Osteocyte (in vitro differentiated cells): Measurements from ENCODE around the gene SUPT4H1. TPM values are rescaled to one million over a fixed set of nuclear protein-coding genes. Genes with fewer than 3 reads are reported as not detected.

Source experiments
- DNase-seq: peaks from one replicate; pipeline ENCODE4 v3.0.0; 2021; ENCODE audit warnings: mixed read lengths; ENCODE audit not compliant: unreplicated experiment; ENCODE audit errors: extremely low spot score
- H3K27ac Mint-ChIP-seq: one replicate; pipeline ENCODE4 v1.8.0; 2021; ENCODE audit warnings: mild to moderate bottlenecking, mixed read lengths; ENCODE audit not compliant: unreplicated experiment
- H3K27me3 Mint-ChIP-seq: one replicate; pipeline ENCODE4 v1.8.0; 2021; ENCODE audit warnings: mixed read lengths; ENCODE audit not compliant: unreplicated experiment
- H3K36me3 Mint-ChIP-seq: one replicate; pipeline ENCODE4 v1.8.0; 2021; ENCODE audit warnings: mixed read lengths; ENCODE audit not compliant: unreplicated experiment
- H3K4me1 Mint-ChIP-seq: one replicate; pipeline ENCODE4 v1.8.0; 2021; ENCODE audit warnings: mixed read lengths; ENCODE audit not compliant: unreplicated experiment
- H3K4me3 Mint-ChIP-seq: one replicate; pipeline ENCODE4 v1.8.0; 2021; ENCODE audit warnings: mild to moderate bottlenecking, moderate library complexity, mixed read lengths; ENCODE audit not compliant: unreplicated experiment
- H3K9me3 Mint-ChIP-seq: one replicate; pipeline ENCODE4 v1.8.0; 2021; ENCODE audit warnings: mixed read lengths; ENCODE audit not compliant: unreplicated experiment
- total RNA-seq: library from RNA; stranded (reverse); gene quantifications from 2 replicates; pipeline ENCODE4 v1.2.1, GENCODE V29; 2021
- TF ChIP-seq, protein P1 (sequence below): fragments of 200-600 bp; sonication (generic); IDR thresholded peaks from 2 replicates; pipeline ENCODE4 v1.5.0; 2021; ENCODE audit warnings: antibody characterized with exemption, mild to moderate bottlenecking, moderate library complexity

The SUPT4H1 gene
- total RNA-seq, 1 donor from 2014 or later = 77.0 TPM

GRCh38 chr17:58382872-58383242 is 30.9 kb upstream of the SUPT4H1 start:
- Mint-ChIP-seq H3K4me3 (no peak overlapping the region), H3K4me1 (no peaks in the 10 kb centered on the region), H3K9me3 (no peaks in the 10 kb centered on the region), H3K36me3 (no peaks in the 10 kb centered on the region), H3K27me3 (peaks cover 17% of the 10 kb centered on the region), H3K27ac (no peak overlapping the region)
- no peak for DNase-seq
- TF ChIP-seq, protein P1, sequence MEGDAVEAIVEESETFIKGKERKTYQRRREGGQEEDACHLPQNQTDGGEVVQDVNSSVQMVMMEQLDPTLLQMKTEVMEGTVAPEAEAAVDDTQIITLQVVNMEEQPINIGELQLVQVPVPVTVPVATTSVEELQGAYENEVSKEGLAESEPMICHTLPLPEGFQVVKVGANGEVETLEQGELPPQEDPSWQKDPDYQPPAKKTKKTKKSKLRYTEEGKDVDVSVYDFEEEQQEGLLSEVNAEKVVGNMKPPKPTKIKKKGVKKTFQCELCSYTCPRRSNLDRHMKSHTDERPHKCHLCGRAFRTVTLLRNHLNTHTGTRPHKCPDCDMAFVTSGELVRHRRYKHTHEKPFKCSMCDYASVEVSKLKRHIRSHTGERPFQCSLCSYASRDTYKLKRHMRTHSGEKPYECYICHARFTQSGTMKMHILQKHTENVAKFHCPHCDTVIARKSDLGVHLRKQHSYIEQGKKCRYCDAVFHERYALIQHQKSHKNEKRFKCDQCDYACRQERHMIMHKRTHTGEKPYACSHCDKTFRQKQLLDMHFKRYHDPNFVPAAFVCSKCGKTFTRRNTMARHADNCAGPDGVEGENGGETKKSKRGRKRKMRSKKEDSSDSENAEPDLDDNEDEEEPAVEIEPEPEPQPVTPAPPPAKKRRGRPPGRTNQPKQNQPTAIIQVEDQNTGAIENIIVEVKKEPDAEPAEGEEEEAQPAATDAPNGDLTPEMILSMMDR = no peak

DNA sequence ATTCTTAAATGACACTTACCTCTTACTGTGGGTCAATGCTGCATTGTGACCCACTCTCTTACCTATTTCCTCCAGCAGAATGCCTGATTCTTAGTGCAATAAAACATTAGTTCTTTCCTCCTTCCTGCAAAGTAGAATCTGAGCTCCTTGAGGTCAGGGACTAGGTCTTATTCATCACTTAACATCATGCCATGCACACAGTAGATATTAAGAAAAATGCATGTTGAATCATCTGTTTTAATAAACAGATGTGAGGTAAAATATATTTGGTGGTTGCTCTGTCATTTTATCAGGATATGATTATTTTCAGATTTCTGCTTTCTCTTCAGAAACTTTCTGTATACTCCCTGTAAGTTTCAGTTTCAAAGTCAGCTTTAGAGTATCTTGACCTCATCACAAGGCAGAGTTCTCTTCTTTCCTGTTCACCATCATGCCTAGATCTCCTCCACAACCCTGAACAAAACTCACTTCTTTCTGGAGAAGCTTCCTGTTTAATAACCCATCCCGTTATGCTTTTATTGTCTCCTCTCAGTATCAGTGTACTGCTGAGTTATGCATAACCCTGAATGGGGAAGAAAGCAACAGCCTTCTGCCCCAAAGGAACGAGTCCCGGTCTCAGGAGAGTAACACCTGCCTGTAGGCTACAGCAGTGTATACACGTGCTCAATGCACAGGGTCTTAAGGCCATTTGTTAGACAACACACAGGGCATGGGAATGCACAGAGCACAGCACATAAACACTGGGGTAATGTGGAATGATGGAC is 30.3 kb upstream of the SUPT4H1 start:
- Mint-ChIP-seq H3K36me3 (no peaks in the 10 kb centered on the region), H3K4me3 (no peak overlapping the region), H3K27me3 (peaks cover 17% of the 10 kb centered on the region), H3K27ac (no peak overlapping the region), H3K4me1 (no peaks in the 10 kb centered on the region), H3K9me3 (no peaks in the 10 kb centered on the region)
- TF ChIP-seq, protein P1 = no peak
- no peak for DNase-seq

- no peak for DNase-seq
- H3K4me3 Mint-ChIP-seq = no peak overlapping the region
- no peaks in the 10 kb centered on the region for H3K36me3 Mint-ChIP-seq
- H3K4me1 Mint-ChIP-seq = no peaks in the 10 kb centered on the region
- H3K27ac Mint-ChIP-seq = no peak overlapping the region
- TF ChIP-seq, protein P1 = no peak
- peaks cover 19% of the 10 kb centered on the region for H3K27me3 Mint-ChIP-seq
- no peaks in the 10 kb centered on the region for H3K9me3 Mint-ChIP-seq
Observed at GRCh38 chr17:58381124-58382035, 29.4 kb upstream of the SUPT4H1 start.

DNA sequence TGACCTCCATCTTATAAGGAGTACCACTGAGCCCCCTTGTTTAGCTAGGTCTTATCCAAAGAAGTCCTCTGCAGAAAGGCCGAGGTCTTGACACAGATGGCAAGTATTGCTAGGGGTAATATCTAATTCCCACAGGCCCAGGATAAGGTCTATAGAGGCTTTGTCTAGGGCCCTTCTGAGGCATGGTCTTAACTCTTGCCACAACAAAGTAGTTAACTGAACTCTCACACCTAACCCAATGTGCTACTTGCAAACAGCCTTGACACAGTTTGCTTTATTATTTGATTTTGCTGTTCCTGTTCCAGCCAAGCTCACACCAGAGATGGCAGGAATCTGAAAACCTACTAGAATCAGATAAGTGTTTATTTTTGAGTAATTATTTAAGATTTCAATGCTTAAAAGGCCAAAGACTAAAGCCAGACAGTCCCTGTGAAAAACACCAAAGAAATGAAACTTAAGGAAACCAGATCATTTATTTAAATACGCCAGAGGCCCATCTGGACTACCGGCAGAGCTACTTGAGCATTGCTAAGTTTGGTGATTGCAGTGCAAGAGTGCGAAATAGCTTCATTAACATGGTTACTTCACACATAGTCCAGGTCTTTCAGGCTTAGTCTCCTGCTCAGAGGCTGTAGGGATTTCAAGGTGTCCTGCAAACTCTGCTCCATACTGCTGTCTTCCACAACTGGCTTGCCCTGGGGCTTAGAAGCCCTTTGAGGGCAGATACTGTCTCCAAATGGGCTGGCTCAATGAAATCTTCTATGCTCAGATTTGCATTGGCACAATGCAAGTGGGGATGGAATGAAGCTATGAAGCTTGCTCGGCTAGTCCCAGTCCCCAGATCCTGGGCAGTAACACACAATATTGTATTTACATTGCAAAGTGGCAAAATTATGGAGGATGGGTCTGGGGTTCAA is 28.5 kb upstream of the SUPT4H1 start:
- TF ChIP-seq, protein P1 = no peak
- DNase-seq = no peak
- Mint-ChIP-seq H3K4me3 (no peak overlapping the region), H3K27me3 (peaks cover 19% of the 10 kb centered on the region), H3K9me3 (no peaks in the 10 kb centered on the region), H3K36me3 (no peaks in the 10 kb centered on the region), H3K4me1 (no peaks in the 10 kb centered on the region), H3K27ac (no peak overlapping the region)
